GM03348 (cell line): ENCODE measurements around the gene AZU1.
A peak's percentile ranks its signal among the peaks of the same experiment; 100 is the strongest.

Source experiments
- DNase-seq: peaks from one replicate; pipeline ENCODE4 v3.0.0; 2012; ENCODE audit warnings: low spot score

AZU1 gene

GRCh38 chr19:797528-798414 lies 29.9 kb upstream of the AZU1 start:
- peak; percentile 99 for DNase-seq

- DNase-seq: no peak
These were observed 29.1 kb upstream of the AZU1 start for GRCh38 chr19:798415-799075.

GRCh38 chr19:799076-799881 lies 28.4 kb upstream of the AZU1 start:
- DNase-seq: no peak

- DNase-seq: peak; percentile 20
These were observed 27.1 kb upstream of the AZU1 start for GRCh38 chr19:800360-801029.

- DNase-seq: peak; percentile 71
These were observed 26.4 kb upstream of the AZU1 start for GRCh38 chr19:801030-801860.

GRCh38 chr19:801861-802497 lies 25.7 kb upstream of the AZU1 start:
- peak; percentile 75 for DNase-seq

- no peak for DNase-seq
These were observed 25.0 kb upstream of the AZU1 start for GRCh38 chr19:802498-803098.

- DNase-seq: no peak
These were observed 24.5 kb upstream of the AZU1 start for GRCh38 chr19:803099-803561.

- no peak for DNase-seq
These were observed 23.8 kb upstream of the AZU1 start for GRCh38 chr19:803686-804418.

- DNase-seq: no peak
These were observed 23.0 kb upstream of the AZU1 start for GRCh38 chr19:804419-805165.

GRCh38 chr19:805166-805551 lies 22.5 kb upstream of the AZU1 start:
- DNase-seq: no peak

- no peak for DNase-seq
These were observed 21.8 kb upstream of the AZU1 start for GRCh38 chr19:805600-806550.

- DNase-seq: no peak
These were observed 20.7 kb upstream of the AZU1 start for GRCh38 chr19:806815-807421.

GRCh38 chr19:807627-808422 lies 19.8 kb upstream of the AZU1 start:
- DNase-seq: no peak

- DNase-seq: no peak
These were observed 19.2 kb upstream of the AZU1 start for GRCh38 chr19:808423-808775.
